HL-60/S4 treated with phorbol 12-myristate 13-acetate at 8.2 ng/mL for 4 days and 3 days (cell line): Measurements from ENCODE around the gene NEDD4L.

Source experiments
- in situ Hi-C: fragments of 300-500 bp; cut with MboI; formaldehyde crosslinking; loops from 2 replicates; pipeline ENCODE4 v1.15.0; 2022; ENCODE audit warnings: low sequenced_read_pairs

Gene NEDD4L

GRCh38 chr18:58091099-58091611 is 47.1 kb downstream of the NEDD4L start:
- in situ Hi-C loops: no loop called here

- in situ Hi-C loops: no loop called here
Measured at GRCh38 chr18:58093311-58093803, 49.3 kb downstream of the NEDD4L start.

- in situ Hi-C loops: no loop called here
Measured at GRCh38 chr18:58095222-58095621, 51.2 kb downstream of the NEDD4L start.

- in situ Hi-C loops: no loop called here
Measured at GRCh38 chr18:58095655-58096054, 51.6 kb downstream of the NEDD4L start.

- in situ Hi-C loops: no loop called here
Measured at GRCh38 chr18:58096658-58097057, 52.6 kb downstream of the NEDD4L start.

- in situ Hi-C loops: no loop called here
Measured at GRCh38 chr18:58097121-58097906, 53.3 kb downstream of the NEDD4L start.

- in situ Hi-C loops: no loop called here
Measured at GRCh38 chr18:58097907-58098166, 53.8 kb downstream of the NEDD4L start.

GRCh38 chr18:58098706-58099105 is 54.7 kb downstream of the NEDD4L start:
- in situ Hi-C loops: no loop called here

GRCh38 chr18:58100154-58100553 is 56.1 kb downstream of the NEDD4L start:
- in situ Hi-C loops: no loop called here

GRCh38 chr18:58101291-58101794 is 57.3 kb downstream of the NEDD4L start:
- in situ Hi-C loops: no loop called here

GRCh38 chr18:58102018-58102417 is 58.0 kb downstream of the NEDD4L start:
- in situ Hi-C loops: no loop called here

GRCh38 chr18:58102875-58103274 is 58.8 kb downstream of the NEDD4L start:
- in situ Hi-C loops: no loop called here

GRCh38 chr18:58103339-58103985 is 59.4 kb downstream of the NEDD4L start:
- in situ Hi-C loops: no loop called here

- in situ Hi-C loops: no loop called here
Measured at GRCh38 chr18:58104096-58104495, 60.1 kb downstream of the NEDD4L start.

GRCh38 chr18:58105206-58105887 is 61.3 kb downstream of the NEDD4L start:
- in situ Hi-C loops: no loop called here

- in situ Hi-C loops: no loop called here
Measured at GRCh38 chr18:58105888-58106260, 61.8 kb downstream of the NEDD4L start.

- in situ Hi-C loops: no loop called here
Measured at GRCh38 chr18:58106289-58107070, 62.5 kb downstream of the NEDD4L start.

- in situ Hi-C loops: no loop called here
Measured at GRCh38 chr18:58109256-58109655, 65.2 kb downstream of the NEDD4L start.

- in situ Hi-C loops: no loop called here
Measured at GRCh38 chr18:58110398-58110797, 66.4 kb downstream of the NEDD4L start.

GRCh38 chr18:58112174-58112573 is 68.1 kb downstream of the NEDD4L start:
- in situ Hi-C loops: no loop called here

GRCh38 chr18:58113337-58113736 is 69.3 kb downstream of the NEDD4L start:
- in situ Hi-C loops: no loop called here
